GM12878 (cell line): ENCODE data around the gene LMCD1. TPM values are rescaled to one million over a fixed set of nuclear protein-coding genes. Genes with fewer than 3 reads are reported as not detected.

Experiments used
- ATAC-seq: fragments of 200-7000 bp; cut with Tn5 transposase; 3 replicates; pipeline ENCODE4 v1.9.1; 2020; ENCODE audit warnings: mild to moderate bottlenecking, moderate library complexity
- BruUV-seq: library from RNA; stranded (reverse); fragments of 400-500 nt; replicated peaks from 2 replicates; lab custom pipeline; 2021; lab: Mats Ljungman, UMichigan
- CTCF ChIA-PET: fragments of 300-600 bp; sonication (Branson Sonifier 250); formaldehyde crosslinking; extraction: SDS; loops from one replicate; lab custom pipeline; 2021; ENCODE audit warnings: inconsistent platforms; lab: Yijun Ruan, JAX
- POLR2A ChIA-PET: fragments of 350-600 bp; formaldehyde crosslinking; extraction: SDS; loops from one replicate; lab custom pipeline; 2021; ENCODE audit warnings: inconsistent platforms; lab: Charles Lee
- RAD21 ChIA-PET: fragments of 300-600 bp; sonication (Branson Sonifier 250); formaldehyde crosslinking; loops from one replicate; lab custom pipeline; 2023; ENCODE audit warnings: antibody characterized with exemption; ENCODE audit not compliant: unreplicated experiment; lab: Charles Lee
- SMC1A ChIA-PET: fragments of 300-600 bp; sonication (Branson Sonifier 250); formaldehyde crosslinking; loops from one replicate; lab custom pipeline; 2023; ENCODE audit not compliant: unreplicated experiment, uncharacterized antibody; lab: Charles Lee
- DNase-seq: peaks from one replicate; pipeline ENCODE4 v3.0.0-alpha.2; 2011; ENCODE audit warnings: low read depth, low spot score
- FAIRE-seq: peaks from 3 replicates; lab custom pipeline; 2011; peaks lifted over from hg19 to GRCh38; lab: Jason Lieb, UNC
- H2AFZ ChIP-seq: 2 replicates; pipeline ENCODE4 v1.6.0; 2011; ENCODE audit warnings: low read depth, low read length, control low read depth; ENCODE audit not compliant: control insufficient read depth
- H3K27ac ChIP-seq: 2 replicates; pipeline ENCODE4 v1.5.1; 2011; ENCODE audit warnings: control low read depth; ENCODE audit not compliant: control insufficient read depth, insufficient read depth
- H3K27me3 ChIP-seq, 2 experiments: replicated peaks in 1 of 2; 2 replicates each; pipeline versions ENCODE4 v1.6.0 to v1.6.1; 2011; ENCODE audit warnings: low read length in 1 of 2; ENCODE audit not compliant: control insufficient read depth in 2 of 2, insufficient read depth in 2 of 2
- H3K36me3 ChIP-seq, 2 experiments: 2 replicates each; pipeline ENCODE4 v1.5.1; 2011; ENCODE audit warnings: low read length in 1 of 2; ENCODE audit not compliant: control insufficient read depth in 2 of 2, insufficient read depth in 2 of 2
- H3K4me1 ChIP-seq: 2 replicates; pipeline ENCODE4 v1.6.1; 2011; ENCODE audit warnings: mild to moderate bottlenecking, low read length, moderate library complexity, mixed read lengths; ENCODE audit not compliant: control insufficient read depth, insufficient read depth
- H3K4me2 ChIP-seq: 2 replicates; pipeline ENCODE4 v1.6.0; 2011; ENCODE audit warnings: control low read depth; ENCODE audit not compliant: control insufficient read depth, insufficient read depth
- H3K4me3 ChIP-seq: fragments of 200-600 bp; sonication (generic); 2 replicates; pipeline ENCODE4 v1.5.1; 2016
- H3K79me2 ChIP-seq: 2 replicates; pipeline ENCODE4 v1.6.0; 2011; ENCODE audit warnings: low read length; ENCODE audit not compliant: control insufficient read depth, insufficient read depth
- H3K9ac ChIP-seq: 2 replicates; pipeline ENCODE4 v1.8.0; 2011; ENCODE audit warnings: low read length, control low read depth, mixed read lengths; ENCODE audit not compliant: control insufficient read depth, insufficient read depth
- H3K9me3 ChIP-seq: replicated peaks from 3 replicates; pipeline ENCODE4 v1.5.1; 2011; ENCODE audit warnings: mild to moderate bottlenecking, low read length; ENCODE audit not compliant: control insufficient read depth, insufficient read depth
- H4K20me1 ChIP-seq: 2 replicates; pipeline ENCODE4 v1.6.0; 2011; ENCODE audit not compliant: control insufficient read depth, insufficient read depth
- EP300 ChIP-seq, 2 experiments: fragments of 150-350 bp in 1 of 2; IDR thresholded peaks; 2 replicates each; pipeline ENCODE4 v1.6.1; 2011 to 2012; ENCODE audit warnings: low read depth in 2 of 2, low read length in 2 of 2, borderline replicate concordance in 1 of 2, improper control_type of control experiment in 1 of 2, inconsistent platforms in 1 of 2; ENCODE audit not compliant: control insufficient read depth in 1 of 2
- NFYB ChIP-seq: IDR thresholded peaks from 2 replicates; pipeline ENCODE4 v1.6.1; 2011; ENCODE audit warnings: low read depth, mild to moderate bottlenecking, low read length, improper control_type of control experiment, moderate library complexity; ENCODE audit not compliant: insufficient read depth
- RB1 ChIP-seq: fragments of 450-650 bp; formaldehyde crosslinking; IDR thresholded peaks from 2 replicates; pipeline ENCODE4 v1.6.1; 2017; ENCODE audit warnings: mild to moderate bottlenecking, borderline replicate concordance
- SIX5 ChIP-seq: IDR thresholded peaks from 2 replicates; pipeline ENCODE4 v1.6.1; 2011; ENCODE audit warnings: mild to moderate bottlenecking, low read depth, low read length, moderate library complexity; ENCODE audit not compliant: severe bottlenecking
- SMC3 ChIP-seq: IDR thresholded peaks from 2 replicates; pipeline ENCODE4 v1.6.1; 2011; ENCODE audit warnings: low read length, improper control_type of control experiment, borderline replicate concordance
- SREBF2 ChIP-seq: IDR thresholded peaks from 2 replicates; pipeline ENCODE4 v1.6.1; 2012; ENCODE audit warnings: mild to moderate bottlenecking, low read length
- STAT3 ChIP-seq: IDR thresholded peaks from 2 replicates; pipeline ENCODE4 v1.6.1; 2011; ENCODE audit warnings: low read depth, low read length, improper control_type of control experiment
- TCF3 ChIP-seq: IDR thresholded peaks from 2 replicates; pipeline ENCODE4 v1.6.1; 2012; ENCODE audit warnings: low read depth, mild to moderate bottlenecking, low read length, borderline replicate concordance; ENCODE audit not compliant: insufficient read depth
- TCF7 ChIP-seq: IDR thresholded peaks from 2 replicates; pipeline ENCODE4 v1.6.1; 2014; ENCODE audit warnings: antibody characterized with exemption, borderline replicate concordance
- YY1 ChIP-seq: IDR thresholded peaks from 2 replicates; pipeline ENCODE4 v1.6.1; 2011; ENCODE audit warnings: low read depth, mild to moderate bottlenecking, low read length
- ZNF592 ChIP-seq: fragments of 450-650 bp; IDR thresholded peaks from 2 replicates; pipeline ENCODE4 v1.6.1; 2017; ENCODE audit warnings: mild to moderate bottlenecking, moderate library complexity
- ZSCAN29 ChIP-seq: fragments of 450-650 bp; IDR thresholded peaks from 2 replicates; pipeline ENCODE4 v1.6.1; 2017; ENCODE audit warnings: mild to moderate bottlenecking, moderate library complexity
- WGBS: methylation state at CpG from one replicate; pipeline ENCODE4 v1.1.6; 2016; ENCODE audit warnings: low lambda C conversion rate; ENCODE audit not compliant: insufficient replicate concordance, insufficient coverage; ENCODE audit errors: missing lambda C conversion rate; 5-methylcytosine and 5-hydroxymethylcytosine counted together
- in situ Hi-C: fragments of 300-500 bp; cut with MboI; formaldehyde crosslinking; loops from 9 replicates; pipeline ENCODE4 v1.14.3; 2018; ENCODE audit warnings: mixed read lengths
- intact Hi-C: fragments of 100-400 bp; cut with micrococcal nuclease; formaldehyde crosslinking; loops from one replicate; pipeline ENCODE4 v1.14.2; 2022; ENCODE audit not compliant: unreplicated experiment
- polyA plus RNA-seq, 11 experiments: library from polyadenylated mRNA; depleted of rRNA in 4 of 11; unstranded in 6 of 11; stranded (reverse) in 5 of 11; fragments of >200 nt; fragmentation: Nextera tagmentation in 4 of 11; fragmentation: Illumina TruSeq in 1 of 11; extraction: Ambion mirVana in 4 of 11; extraction: Trizol in 1 of 11; gene quantifications; 1 replicate in 1 of 11; 2 replicates in 10 of 11; pipeline versions ENCODE4 v1.2.1 to v1.2.3, GENCODE V29; 2011 to 2016; ENCODE audit warnings: inconsistent platforms in 2 of 11, missing spikeins in 2 of 11, low read depth in 1 of 11
- total RNA-seq, 4 experiments: library from RNA; depleted of rRNA in 3 of 4; stranded (reverse); fragments of >200 nt in 3 of 4; fragmentation: Illumina TruSeq in 1 of 4; extraction: Trizol in 1 of 4; gene quantifications; 2 replicates each; pipeline versions ENCODE4 v1.2.1 to v1.2.3, GENCODE V29; 2013 to 2021

LMCD1 gene
- total and polyA plus RNA-seq, 10 of the 15 experiments (the other 5 are each of a cell fraction or from before 2014, with no cell fraction given) = 0.27 to 6.4 (median 1.7) TPM

- TF ChIP-seq EP300 (IDR thresholded peaks at IDR 0.05; ENCODE audit: borderline replicate concordance in 1 of 2, control insufficient read depth in 1 of 2, low read depth in 2 of 2, low read length in 2 of 2) (no peak), ZSCAN29 (no peak), SMC3 (no peak)
Observed at GRCh38 chr3:8574670-8575322, 73.2 kb downstream of the LMCD1 start (continued).

GRCh38 chr3:8575364-8576104, 73.9 kb downstream of the LMCD1 start:
- Histone ChIP-seq H3K36me3 (no peaks in the 10 kb centered on the region), H3K4me1 (peaks cover 16% of the 10 kb centered on the region), H4K20me1 (no peaks in the 10 kb centered on the region), H2AFZ (no peak overlapping the region), H3K4me3 (no peak overlapping the region), H3K9me3 (no peaks in the 10 kb centered on the region), H3K27ac (no peak overlapping the region), H3K4me2 (no peak overlapping the region), H3K79me2 (no peaks in the 10 kb centered on the region), H3K27me3 (no peaks in the 10 kb centered on the region), H3K9ac (no peak overlapping the region)
- 70% methylated on average over 5 of the region's 5 CpGs for WGBS
- DNase-seq (no peak), FAIRE-seq (no peak), ATAC-seq (no peak)
- BruUV-seq = no TSS peak
- in situ Hi-C loops (no loop called here), intact Hi-C loops (no loop called here)
- ChIA-PET SMC1A (interaction anchor here (1.6 kb wide), 1 partner anchor 85 kb away, joined by 4 read pairs; no protein-coding TSS in a partner anchor), POLR2A (interaction anchor here (0.7 kb wide), 1 partner anchor 118 kb away, joined by 3 read pairs; no protein-coding TSS in a partner anchor), RAD21 (no interaction called here), CTCF (interaction anchor here (1.2 kb wide), 1 partner anchor 15 kb away, joined by 3 read pairs; no protein-coding TSS in a partner anchor)
- no peak for TF ChIP-seq ZNF592
- TF ChIP-seq SREBF2 = no peak
- TF ChIP-seq SIX5 = no peak
- TF ChIP-seq NFYB = no peak
- TF ChIP-seq STAT3 = no peak
- TF ChIP-seq RB1 = no peak
- no peak for TF ChIP-seq YY1
- TF ChIP-seq TCF3 = no peak
- TF ChIP-seq TCF7 = no peak
